ENCODE measurements around the gene AIG1. TPM values are rescaled to one million over a fixed set of nuclear protein-coding genes. Genes with fewer than 3 reads are reported as not detected.

Gene AIG1
- total RNA-seq, 2 experiments from 2014 or later, result 11.7 to 12.1 TPM

DNA sequence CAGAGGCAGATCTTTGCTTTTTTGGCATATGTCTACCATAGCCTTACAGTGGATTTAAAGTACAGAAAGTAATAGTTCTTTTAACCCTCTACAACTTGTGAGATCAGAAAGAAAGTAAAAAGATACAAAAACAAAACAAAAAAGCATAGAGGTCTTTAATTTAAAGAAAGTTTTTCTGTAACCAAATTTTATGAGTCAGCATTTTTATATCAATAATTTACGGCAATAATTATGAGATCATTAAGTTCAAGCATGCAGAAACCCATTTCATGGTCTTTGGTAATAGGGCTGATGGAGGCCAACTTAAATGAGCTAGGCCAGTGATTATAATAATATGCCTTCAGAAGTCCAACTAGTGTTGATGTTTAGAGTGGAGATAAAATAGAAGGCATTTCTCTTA lies 145.9 kb downstream of the AIG1 start:
- Mint-ChIP-seq H3K4me1 (no peaks in the 10 kb centered on the region), H3K36me3 (ENCODE audit: low read depth) (peaks cover 3% of the 10 kb centered on the region), H3K27ac (no peak overlapping the region), H3K4me3 (no peak overlapping the region), H3K9me3 (peaks cover 15% of the 10 kb centered on the region), H3K27me3 (no peaks in the 10 kb centered on the region)
- POLR2A ChIA-PET, result no interaction called here
- no peak for DNase-seq
- CTCF ChIA-PET, result no interaction called here

DNA sequence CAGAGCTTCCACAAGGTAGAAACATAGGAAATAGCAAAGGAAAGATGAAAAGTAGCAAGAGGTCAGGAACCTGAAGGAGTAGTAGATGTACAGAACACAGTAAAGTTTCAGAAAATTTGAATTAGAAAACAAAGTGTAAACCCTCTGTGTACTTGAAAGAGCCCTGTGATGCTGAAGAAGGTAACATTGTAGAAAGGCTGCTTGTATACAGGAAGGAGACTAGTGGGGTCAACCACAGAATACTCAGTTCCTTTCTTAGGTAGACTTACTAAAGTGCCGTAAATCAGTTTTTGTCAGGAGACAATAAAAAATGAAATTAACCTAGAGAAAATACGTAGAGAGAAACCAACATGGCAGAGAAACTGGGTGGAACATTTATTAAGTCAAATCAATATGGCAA lies 149.7 kb downstream of the AIG1 start:
- no peak for DNase-seq
- POLR2A ChIA-PET, result no interaction called here
- CTCF ChIA-PET, result no interaction called here
- Mint-ChIP-seq H3K9me3 (peaks cover 7% of the 10 kb centered on the region), H3K27ac (no peak overlapping the region), H3K27me3 (no peaks in the 10 kb centered on the region), H3K4me3 (no peak overlapping the region), H3K4me1 (no peaks in the 10 kb centered on the region), H3K36me3 (ENCODE audit: low read depth) (no peaks in the 10 kb centered on the region)

DNA sequence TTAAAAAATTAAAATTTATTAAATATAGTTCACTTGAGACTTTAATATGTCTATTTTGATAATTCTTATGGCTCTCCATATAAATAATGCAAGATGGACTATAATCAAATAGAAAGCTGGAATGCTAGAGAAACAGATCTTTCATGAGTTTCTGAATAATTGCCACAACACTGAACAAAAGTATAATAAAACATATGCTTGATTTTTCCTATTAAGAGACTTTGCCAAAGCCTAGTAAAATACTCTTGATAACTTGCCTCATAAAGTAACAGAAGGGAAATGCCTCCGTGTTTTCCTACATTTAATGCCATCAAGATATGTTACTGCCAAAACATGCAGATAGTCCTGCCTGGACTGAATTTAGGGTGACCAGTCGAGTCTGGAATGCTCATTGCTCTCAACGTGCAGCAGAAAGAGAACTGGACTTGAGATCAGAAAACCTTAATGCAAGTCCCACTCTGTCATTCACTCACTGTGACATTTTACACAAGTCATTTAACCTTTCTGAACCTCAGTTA lies 153.2 kb downstream of the AIG1 start:
- no peaks in the 10 kb centered on the region for H3K36me3 Mint-ChIP-seq (ENCODE audit: low read depth)
- H3K4me3 Mint-ChIP-seq, result no peak overlapping the region
- no peak for DNase-seq
- no peaks in the 10 kb centered on the region for H3K27me3 Mint-ChIP-seq
- H3K27ac Mint-ChIP-seq, result no peak overlapping the region
- CTCF ChIA-PET, result no interaction called here
- POLR2A ChIA-PET, result no interaction called here
- H3K4me1 Mint-ChIP-seq, result no peaks in the 10 kb centered on the region
- H3K9me3 Mint-ChIP-seq, result peaks cover 10% of the 10 kb centered on the region

DNA sequence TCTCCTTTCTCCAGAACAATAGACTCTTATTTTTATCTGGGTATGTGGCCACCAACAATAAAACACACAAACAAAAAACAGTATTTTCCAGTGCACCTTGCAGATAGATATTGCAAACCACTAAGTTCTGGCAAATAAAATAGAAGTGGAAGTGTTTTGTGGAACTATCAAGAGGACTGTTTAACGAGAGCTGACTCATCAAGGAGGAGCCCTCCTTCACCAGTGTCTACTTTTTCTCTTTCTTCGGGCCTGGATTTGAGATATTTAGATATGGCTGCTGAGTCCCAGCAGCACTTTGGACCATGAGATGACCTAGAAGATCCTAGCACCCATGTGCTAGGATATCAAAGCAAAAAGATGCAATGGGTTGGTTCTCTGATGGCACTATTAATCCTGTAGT lies 154.7 kb downstream of the AIG1 start:
- ChIA-PET POLR2A (no interaction called here), CTCF (no interaction called here)
- DNase-seq, result no peak
- Mint-ChIP-seq H3K4me3 (no peak overlapping the region), H3K27ac (no peak overlapping the region), H3K27me3 (no peaks in the 10 kb centered on the region), H3K4me1 (no peaks in the 10 kb centered on the region), H3K36me3 (ENCODE audit: low read depth) (no peaks in the 10 kb centered on the region), H3K9me3 (peaks cover 5% of the 10 kb centered on the region)

DNA sequence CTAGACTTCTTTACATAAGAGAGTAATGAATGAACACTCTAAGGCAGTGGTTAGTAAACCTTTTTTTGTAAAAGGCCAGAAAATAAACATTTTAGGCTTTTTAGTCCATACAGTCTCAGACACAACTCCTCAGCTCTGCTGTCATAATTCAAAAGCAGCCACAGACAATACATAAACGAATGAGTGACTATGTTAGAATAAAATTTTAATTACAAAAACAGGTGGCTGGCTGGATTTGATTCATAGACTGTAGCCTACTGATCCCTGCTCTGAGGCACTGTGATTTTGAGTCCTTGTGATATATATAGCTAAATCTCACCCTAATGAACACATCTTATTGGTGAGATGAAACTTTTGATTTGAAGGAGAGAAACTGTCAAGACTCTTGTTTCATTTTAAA lies 155.1 kb downstream of the AIG1 start:
- H3K4me1 Mint-ChIP-seq, result no peaks in the 10 kb centered on the region
- no peak overlapping the region for H3K4me3 Mint-ChIP-seq
- ChIA-PET POLR2A (no interaction called here), CTCF (no interaction called here)
- DNase-seq, result no peak
- H3K36me3 Mint-ChIP-seq (ENCODE audit: low read depth), result no peaks in the 10 kb centered on the region
- no peak overlapping the region for H3K27ac Mint-ChIP-seq
- H3K27me3 Mint-ChIP-seq, result no peaks in the 10 kb centered on the region
- peaks cover 3% of the 10 kb centered on the region for H3K9me3 Mint-ChIP-seq

DNA sequence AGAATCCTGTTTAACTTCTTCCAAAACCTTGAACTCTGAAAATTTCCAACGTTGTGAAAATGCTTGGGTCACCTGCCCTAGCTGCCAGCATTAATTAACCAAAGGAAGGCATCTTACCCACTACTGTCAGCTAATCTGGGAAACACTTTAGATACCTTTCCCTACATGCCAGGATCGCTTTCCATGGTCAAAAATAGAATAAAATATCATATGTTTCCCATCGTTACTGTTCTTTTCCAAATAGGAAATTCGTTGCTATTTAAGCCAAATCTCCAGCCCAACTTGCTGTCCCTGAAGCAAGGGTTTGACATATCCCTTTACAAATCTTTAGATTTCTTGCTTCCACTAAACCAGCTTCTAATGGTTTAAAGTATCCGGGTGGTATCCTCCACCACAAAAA lies 157.5 kb downstream of the AIG1 start:
- H3K36me3 Mint-ChIP-seq (ENCODE audit: low read depth), result no peaks in the 10 kb centered on the region
- no peak overlapping the region for H3K27ac Mint-ChIP-seq
- H3K4me3 Mint-ChIP-seq, result no peak overlapping the region
- ChIA-PET POLR2A (no interaction called here), CTCF (interaction anchor here (1.3 kb wide), 1 partner anchor 14 kb away, joined by 3 read pairs; no protein-coding TSS in a partner anchor)
- H3K27me3 Mint-ChIP-seq, result no peaks in the 10 kb centered on the region
- peaks cover 3% of the 10 kb centered on the region for H3K9me3 Mint-ChIP-seq
- H3K4me1 Mint-ChIP-seq, result no peaks in the 10 kb centered on the region
- DNase-seq, result no peak

DNA sequence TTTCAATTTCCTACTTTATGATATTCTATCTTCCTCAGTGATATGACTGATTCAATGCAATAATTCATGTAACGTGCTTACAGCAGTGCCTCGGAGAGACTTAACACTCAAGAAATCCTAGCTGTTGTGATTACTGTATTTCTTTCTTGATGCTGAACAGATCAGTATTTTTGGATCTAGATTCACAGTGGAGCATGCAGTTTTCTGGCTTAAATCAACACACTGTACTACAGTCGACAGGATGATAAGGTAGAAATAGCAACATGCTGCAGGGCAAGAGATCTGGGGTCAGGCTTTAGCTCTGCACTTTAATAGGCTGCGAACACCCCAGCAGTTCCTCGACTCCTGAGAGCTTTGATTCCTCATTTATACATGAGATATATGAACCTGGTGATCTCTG lies 161.0 kb downstream of the AIG1 start:
- peaks cover 3% of the 10 kb centered on the region for H3K9me3 Mint-ChIP-seq
- no peak overlapping the region for H3K27ac Mint-ChIP-seq
- H3K27me3 Mint-ChIP-seq, result no peaks in the 10 kb centered on the region
- ChIA-PET POLR2A (no interaction called here), CTCF (interaction anchor here (1.2 kb wide), 1 partner anchor 195 kb away, joined by 3 read pairs; no protein-coding TSS in a partner anchor)
- H3K36me3 Mint-ChIP-seq (ENCODE audit: low read depth), result no peaks in the 10 kb centered on the region
- no peak for DNase-seq
- H3K4me3 Mint-ChIP-seq, result no peak overlapping the region
- no peaks in the 10 kb centered on the region for H3K4me1 Mint-ChIP-seq

DNA sequence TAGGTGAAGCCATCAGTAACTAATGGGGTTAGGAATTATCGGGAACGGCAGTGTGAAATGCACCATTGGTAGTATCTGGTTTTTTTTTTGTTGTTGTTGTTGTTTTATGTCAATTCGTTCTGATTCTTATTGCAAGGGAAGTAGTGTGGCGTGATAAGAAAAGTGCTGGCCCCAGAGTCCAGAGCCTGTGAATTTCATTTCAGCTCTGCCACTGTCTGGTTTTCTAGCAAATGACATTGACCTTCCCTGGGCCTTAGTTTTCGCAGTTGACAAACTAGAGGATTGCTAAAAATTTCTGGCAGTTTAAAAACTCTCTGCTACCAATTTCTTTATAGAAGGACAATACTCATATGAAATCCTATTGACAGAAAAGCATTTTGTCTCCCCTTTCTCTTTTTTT lies 161.6 kb downstream of the AIG1 start:
- DNase-seq, result no peak
- no peaks in the 10 kb centered on the region for H3K27me3 Mint-ChIP-seq
- H3K9me3 Mint-ChIP-seq, result peaks cover 3% of the 10 kb centered on the region
- H3K4me1 Mint-ChIP-seq, result no peaks in the 10 kb centered on the region
- H3K4me3 Mint-ChIP-seq, result no peak overlapping the region
- ChIA-PET POLR2A (no interaction called here), CTCF (interaction anchor here (1.2 kb wide), 1 partner anchor 196 kb away, joined by 3 read pairs; no protein-coding TSS in a partner anchor)
- H3K36me3 Mint-ChIP-seq (ENCODE audit: low read depth), result no peaks in the 10 kb centered on the region
- no peak overlapping the region for H3K27ac Mint-ChIP-seq

DNA sequence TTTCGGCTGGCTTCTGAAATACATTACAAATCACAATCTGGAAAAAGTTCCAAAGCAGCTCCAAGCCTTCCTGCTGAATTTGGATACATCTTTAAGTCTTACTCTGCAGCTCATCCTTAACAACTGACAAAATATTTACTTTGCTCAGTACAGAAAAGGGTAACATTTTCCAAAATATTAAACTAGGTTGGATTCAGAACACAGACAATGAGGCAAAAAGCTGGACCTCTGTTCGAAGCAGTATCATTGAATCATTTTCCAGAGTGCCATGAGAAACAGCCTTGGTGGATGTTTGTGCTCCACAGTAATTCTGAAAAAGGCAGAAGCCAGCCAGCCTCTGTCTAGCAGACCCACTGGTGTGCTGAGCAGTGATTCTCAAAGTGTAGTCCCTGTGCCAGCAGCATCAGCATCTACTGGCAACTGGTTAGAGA lies 162.1 kb downstream of the AIG1 start:
- Mint-ChIP-seq H3K4me3 (no peak overlapping the region), H3K36me3 (ENCODE audit: low read depth) (no peaks in the 10 kb centered on the region), H3K4me1 (no peaks in the 10 kb centered on the region), H3K9me3 (peaks cover 3% of the 10 kb centered on the region), H3K27ac (no peak overlapping the region), H3K27me3 (no peaks in the 10 kb centered on the region)
- CTCF ChIA-PET, result no interaction called here
- POLR2A ChIA-PET, result no interaction called here
- no peak for DNase-seq

DNA sequence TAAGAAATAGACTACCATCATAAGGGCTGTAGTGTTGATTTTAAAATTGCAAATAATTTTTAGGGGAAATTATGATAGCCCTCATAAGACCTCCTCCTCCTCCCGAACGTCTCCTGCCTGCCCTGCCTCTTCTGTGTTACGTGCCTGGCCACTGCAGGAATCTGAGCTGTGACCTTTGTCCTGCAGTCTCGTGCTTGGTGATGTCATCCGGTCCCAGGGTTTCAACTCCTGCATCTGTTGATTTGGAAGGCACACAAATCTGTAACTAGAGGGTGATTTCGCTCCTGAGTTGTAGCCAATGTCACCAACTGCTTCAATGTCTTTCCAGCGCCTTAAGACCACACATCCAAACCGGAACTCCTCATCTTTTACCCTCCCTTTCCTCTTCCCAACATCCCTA lies 163.2 kb downstream of the AIG1 start:
- peaks cover under 1% of the 10 kb centered on the region for H3K9me3 Mint-ChIP-seq
- no peaks in the 10 kb centered on the region for H3K36me3 Mint-ChIP-seq (ENCODE audit: low read depth)
- H3K27me3 Mint-ChIP-seq, result no peaks in the 10 kb centered on the region
- DNase-seq, result no peak
- H3K4me1 Mint-ChIP-seq, result no peaks in the 10 kb centered on the region
- H3K4me3 Mint-ChIP-seq, result no peak overlapping the region
- ChIA-PET CTCF (no interaction called here), POLR2A (no interaction called here)
- H3K27ac Mint-ChIP-seq, result no peak overlapping the region

DNA sequence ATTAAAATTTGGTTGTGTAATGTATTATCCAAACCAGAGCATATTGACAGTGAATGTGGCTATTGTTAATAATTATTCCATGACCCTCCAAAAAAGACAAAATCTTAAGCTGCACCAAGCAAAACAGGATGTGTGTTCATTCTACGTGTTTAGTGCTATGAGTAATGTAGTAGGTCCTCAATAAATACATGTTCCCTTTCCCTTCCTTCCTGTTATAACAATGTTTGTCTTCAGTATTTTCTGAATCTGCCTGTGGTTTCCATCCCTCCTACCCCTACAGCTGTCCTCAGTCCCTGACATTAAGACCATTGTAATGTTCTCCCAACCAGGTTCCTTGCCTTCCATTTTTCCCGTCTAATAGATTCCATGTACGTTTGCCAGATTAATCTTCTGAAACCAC lies 163.8 kb downstream of the AIG1 start:
- no peak overlapping the region for H3K27ac Mint-ChIP-seq
- no peaks in the 10 kb centered on the region for H3K27me3 Mint-ChIP-seq
- no peaks in the 10 kb centered on the region for H3K9me3 Mint-ChIP-seq
- no peaks in the 10 kb centered on the region for H3K4me1 Mint-ChIP-seq
- ChIA-PET POLR2A (no interaction called here), CTCF (no interaction called here)
- H3K36me3 Mint-ChIP-seq (ENCODE audit: low read depth), result no peaks in the 10 kb centered on the region
- H3K4me3 Mint-ChIP-seq, result no peak overlapping the region
- DNase-seq, result no peak

DNA sequence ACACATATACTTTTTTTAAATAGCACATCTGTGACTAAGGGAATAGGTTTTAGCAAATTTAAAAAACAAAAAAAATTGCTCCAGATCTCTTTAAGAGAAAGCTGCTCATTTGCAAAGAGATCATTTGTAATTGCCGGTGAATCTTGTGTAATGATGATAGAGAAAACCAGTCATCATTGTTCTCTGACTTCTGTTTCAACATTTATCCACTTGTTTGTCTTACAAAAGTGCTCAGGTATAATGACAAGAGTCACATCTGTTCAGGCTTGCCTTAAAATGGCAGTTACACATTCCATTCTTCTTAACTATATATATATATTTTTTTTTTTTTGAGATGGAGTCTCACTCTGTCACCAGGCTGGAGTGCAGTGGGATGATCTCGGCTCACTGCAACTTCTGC lies 165.2 kb downstream of the AIG1 start:
- ChIA-PET CTCF (no interaction called here), POLR2A (no interaction called here)
- no peaks in the 10 kb centered on the region for H3K4me1 Mint-ChIP-seq
- H3K27ac Mint-ChIP-seq, result no peak overlapping the region
- no peaks in the 10 kb centered on the region for H3K27me3 Mint-ChIP-seq
- no peak for DNase-seq
- no peak overlapping the region for H3K4me3 Mint-ChIP-seq
- no peaks in the 10 kb centered on the region for H3K9me3 Mint-ChIP-seq
- no peaks in the 10 kb centered on the region for H3K36me3 Mint-ChIP-seq (ENCODE audit: low read depth)

DNA sequence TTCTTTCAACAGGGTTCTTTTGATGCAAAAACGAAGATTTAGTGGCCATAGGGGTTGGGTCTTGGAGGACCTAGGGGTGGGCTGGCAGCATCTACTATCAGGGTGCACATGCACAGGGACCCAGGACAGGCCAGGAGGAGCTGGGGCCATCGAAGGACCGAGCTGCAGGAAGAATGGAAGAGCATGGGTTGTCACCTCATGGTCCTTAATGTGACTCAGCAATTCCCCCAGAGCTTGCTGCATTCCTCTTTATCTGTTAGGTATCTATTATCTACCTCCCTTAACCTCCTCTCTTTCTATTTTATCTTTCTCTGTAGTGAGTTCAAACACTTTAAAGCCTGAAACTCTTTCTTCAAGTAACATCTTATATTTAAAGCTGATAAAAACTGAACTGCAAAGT lies 167.0 kb downstream of the AIG1 start:
- no peaks in the 10 kb centered on the region for H3K4me1 Mint-ChIP-seq
- no peaks in the 10 kb centered on the region for H3K9me3 Mint-ChIP-seq
- CTCF ChIA-PET, result no interaction called here
- H3K4me3 Mint-ChIP-seq, result no peak overlapping the region
- no peak overlapping the region for H3K27ac Mint-ChIP-seq
- no peaks in the 10 kb centered on the region for H3K27me3 Mint-ChIP-seq
- no peaks in the 10 kb centered on the region for H3K36me3 Mint-ChIP-seq (ENCODE audit: low read depth)
- no peak for DNase-seq
- POLR2A ChIA-PET, result no interaction called here

DNA sequence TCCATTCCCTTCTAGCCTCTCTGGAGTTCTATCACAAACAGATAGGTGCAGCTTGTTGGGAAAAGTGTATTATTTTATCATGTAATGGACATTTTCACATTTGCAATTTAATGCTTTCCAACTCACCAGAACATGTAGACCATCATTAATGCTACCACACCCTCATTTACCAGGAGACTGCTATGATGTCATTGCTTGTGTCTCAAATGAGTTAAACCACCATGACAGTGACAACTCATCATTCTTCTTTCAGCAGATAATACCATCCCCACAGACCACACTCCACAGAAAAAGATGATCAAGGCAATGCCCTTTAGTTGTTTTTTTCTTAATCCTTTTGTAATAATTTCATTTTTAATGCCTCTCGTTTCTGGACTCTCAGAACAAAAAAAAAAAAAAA lies 168.7 kb downstream of the AIG1 start:
- H3K27ac Mint-ChIP-seq, result no peak overlapping the region
- H3K36me3 Mint-ChIP-seq (ENCODE audit: low read depth), result no peaks in the 10 kb centered on the region
- ChIA-PET POLR2A (no interaction called here), CTCF (no interaction called here)
- H3K4me1 Mint-ChIP-seq, result no peaks in the 10 kb centered on the region
- no peak overlapping the region for H3K4me3 Mint-ChIP-seq
- H3K9me3 Mint-ChIP-seq, result no peaks in the 10 kb centered on the region
- H3K27me3 Mint-ChIP-seq, result no peaks in the 10 kb centered on the region
- no peak for DNase-seq
